ENCODE results near the gene SNX5.

SNX5 gene

GRCh38 chr20:18004384-18005031 lies 35.9 kb upstream of the SNX5 start:
- no peak for TF ChIP-seq CTCF (IDR thresholded peaks at IDR 0.05; ENCODE audit: low read depth, low read length, missing control alignments)
- no peak for DNase-seq (ENCODE audit: extremely low read depth, low read depth)

GRCh38 chr20:18003897-18004296 lies 35.3 kb upstream of the SNX5 start:
- H3K4me3 ChIP-seq (replicated peaks; ENCODE audit: low read depth, low read length) = no peak overlapping the region
- DNase-seq (ENCODE audit: extremely low read depth, low read depth) = no peak
- no peak for TF ChIP-seq CTCF (IDR thresholded peaks at IDR 0.05; ENCODE audit: low read depth, low read length, missing control alignments)

More at GRCh38 chr20:18004384-18005031, 35.9 kb upstream of the SNX5 start:
- H3K4me3 ChIP-seq (replicated peaks; ENCODE audit: low read depth, low read length) = no peak overlapping the region

- H3K4me3 ChIP-seq (replicated peaks; ENCODE audit: low read depth, low read length) = no peak overlapping the region
- TF ChIP-seq CTCF (IDR thresholded peaks at IDR 0.05; ENCODE audit: low read depth, low read length, missing control alignments) = no peak
- no peak for DNase-seq (ENCODE audit: extremely low read depth, low read depth)
Measured at GRCh38 chr20:18001131-18001921, 32.7 kb upstream of the SNX5 start.

- DNase-seq (ENCODE audit: extremely low read depth, low read depth) = no peak
- no peak overlapping the region for H3K4me3 ChIP-seq (replicated peaks; ENCODE audit: low read depth, low read length)
- no peak for TF ChIP-seq CTCF (IDR thresholded peaks at IDR 0.05; ENCODE audit: low read depth, low read length, missing control alignments)
Measured at GRCh38 chr20:17999566-17999965, 31.0 kb upstream of the SNX5 start.

- no peak for DNase-seq (ENCODE audit: extremely low read depth, low read depth)
- no peak for TF ChIP-seq CTCF (IDR thresholded peaks at IDR 0.05; ENCODE audit: low read depth, low read length, missing control alignments)
- no peak overlapping the region for H3K4me3 ChIP-seq (replicated peaks; ENCODE audit: low read depth, low read length)
Measured at GRCh38 chr20:17998446-17998845, 29.9 kb upstream of the SNX5 start.

- no peak overlapping the region for H3K4me3 ChIP-seq (replicated peaks; ENCODE audit: low read depth, low read length)
- peak; percentile 94 for TF ChIP-seq CTCF (IDR thresholded peaks at IDR 0.05; ENCODE audit: low read depth, low read length, missing control alignments)
- peak; percentile 59 for DNase-seq (ENCODE audit: extremely low read depth, low read depth)
Measured at GRCh38 chr20:17995967-17996819, 27.6 kb upstream of the SNX5 start.

All from HFF-Myc (cell line).